HepG2 (cell line): ENCODE data around the gene MGST2. TPM values are rescaled to one million over a fixed set of nuclear protein-coding genes. Genes with fewer than 3 reads are reported as not detected.
A peak's percentile ranks its signal among the peaks of the same experiment; 100 is the strongest.

Source experiments
- ATAC-seq: fragments of 200-7000 bp; cut with Tn5 transposase; 3 replicates; pipeline ENCODE4 v1.9.1; 2020; ENCODE audit warnings: mild to moderate bottlenecking, moderate library complexity
- BruUV-seq: library from RNA; stranded (reverse); fragments of 400-500 nt; replicated peaks from 2 replicates; lab custom pipeline; 2021; lab: Mats Ljungman, UMichigan
- CTCF ChIA-PET: fragments of 300-600 bp; formaldehyde crosslinking; extraction: SDS; loops from one replicate; lab custom pipeline; 2021; ENCODE audit warnings: low total read pairs, inconsistent platforms, low intra/inter-chr PET ratio; lab: Yijun Ruan, JAX
- POLR2A ChIA-PET: fragments of 350-600 bp; sonication (Branson Sonifier 250); formaldehyde crosslinking; loops from one replicate; lab custom pipeline; 2020; ENCODE audit warnings: antibody characterized with exemption, inconsistent platforms; lab: Yijun Ruan, JAX
- DNase-seq: peaks from one replicate; pipeline ENCODE4 v3.0.0-alpha.2; 2015; ENCODE audit warnings: low spot score
- FAIRE-seq: peaks from 3 replicates; lab custom pipeline; 2011; peaks lifted over from hg19 to GRCh38; lab: Jason Lieb, UNC
- H2AFZ ChIP-seq: one replicate; pipeline ENCODE4 v1.6.1; 2011; ENCODE audit warnings: low read length, inconsistent platforms
- H3K27ac ChIP-seq: fragments of 300-600 bp; 3 replicates; pipeline ENCODE4 v1.8.0; 2011; ENCODE audit warnings: mixed run types, mild to moderate bottlenecking, mixed read lengths, low read length, inconsistent platforms; ENCODE audit not compliant: insufficient read depth; ENCODE audit errors: extremely low read length
- H3K27me3 ChIP-seq, 2 experiments: fragments of 200-600 bp in 1 of 2; 2 replicates in 1 of 2; 3 replicates in 1 of 2; pipeline versions ENCODE4 v1.6.0 to v1.8.0; 2011; ENCODE audit warnings: low read length in 2 of 2, mild to moderate bottlenecking in 2 of 2, moderate library complexity in 2 of 2, inconsistent platforms in 1 of 2; ENCODE audit not compliant: insufficient read depth in 2 of 2, control insufficient read depth in 1 of 2
- H3K36me3 ChIP-seq, 2 experiments: fragments of 200-600 bp in 1 of 2; replicated peaks in 1 of 2; 2 replicates in 1 of 2; 3 replicates in 1 of 2; pipeline versions ENCODE4 v1.5.1 to v1.8.0; 2011; ENCODE audit warnings: low read length in 2 of 2, inconsistent platforms in 1 of 2; ENCODE audit not compliant: insufficient read depth in 2 of 2, control insufficient read depth in 1 of 2
- H3K4me1 ChIP-seq: 2 replicates; pipeline ENCODE4 v1.5.1; 2012; ENCODE audit warnings: low read length, inconsistent platforms; ENCODE audit not compliant: insufficient read depth
- H3K4me2 ChIP-seq: 2 replicates; pipeline ENCODE4 v1.6.0; 2011; ENCODE audit warnings: low read depth, low read length, inconsistent platforms
- H3K4me3 ChIP-seq, 3 experiments: fragments of 200-600 bp in 1 of 3; sonication (generic), shearing (Covaris generic) in 1 of 3; replicated peaks in 1 of 3; 2 replicates each; pipeline ENCODE4 v1.5.1; 2011 to 2016; ENCODE audit warnings: low read length in 3 of 3, inconsistent platforms in 2 of 3, low read depth in 2 of 3, mild to moderate bottlenecking in 2 of 3, control low read depth in 1 of 3, mixed read lengths in 1 of 3; ENCODE audit not compliant: insufficient read depth in 1 of 3
- H3K79me2 ChIP-seq: one replicate; pipeline ENCODE4 v1.6.1; 2011; ENCODE audit warnings: low read length, inconsistent platforms; ENCODE audit not compliant: insufficient read depth
- H3K9ac ChIP-seq: 2 replicates; pipeline ENCODE4 v1.6.0; 2011; ENCODE audit warnings: mild to moderate bottlenecking, low read depth, low read length, inconsistent platforms; ENCODE audit not compliant: insufficient read depth
- H3K9me3 ChIP-seq: 2 replicates; pipeline ENCODE4 v1.5.1; 2012; ENCODE audit warnings: mild to moderate bottlenecking, low read length
- H4K20me1 ChIP-seq: 2 replicates; pipeline ENCODE4 v1.6.0; 2011; ENCODE audit warnings: inconsistent platforms, mild to moderate bottlenecking, low read length, moderate library complexity; ENCODE audit not compliant: insufficient read depth
- AHR ChIP-seq: IDR thresholded peaks from 2 replicates; pipeline ENCODE4 v1.6.1; 2018; ENCODE audit warnings: missing genetic modification reagents, missing compliant biosample characterization
- FUBP1 ChIP-seq: sonication (generic); formaldehyde crosslinking; IDR thresholded peaks from 2 replicates; pipeline ENCODE4 v1.5.1; 2020; ENCODE audit warnings: missing genetic modification reagents, mild to moderate bottlenecking, borderline replicate concordance
- KLF9 ChIP-seq: IDR thresholded peaks from 2 replicates; pipeline ENCODE4 v1.6.1; 2016; ENCODE audit warnings: low read depth
- NFYB ChIP-seq: sonication (generic); formaldehyde crosslinking; IDR thresholded peaks from 2 replicates; pipeline ENCODE4 v1.4.0; 2020; ENCODE audit warnings: missing genetic modification reagents
- RBFOX2 ChIP-seq: fragments of 200-400 bp; formaldehyde crosslinking; IDR thresholded peaks from 2 replicates; pipeline ENCODE4 v1.6.1; 2017; ENCODE audit warnings: low read depth, mild to moderate bottlenecking, low read length
- SETDB1 ChIP-seq: sonication (generic); formaldehyde crosslinking; IDR thresholded peaks from 2 replicates; pipeline ENCODE4 v1.5.1; 2020; ENCODE audit warnings: missing genetic modification reagents, mild to moderate bottlenecking, borderline replicate concordance
- SMARCC2 ChIP-seq: fragments of 450-650 bp; IDR thresholded peaks from 2 replicates; pipeline ENCODE4 v1.6.1; 2017; ENCODE audit warnings: antibody characterized with exemption, mild to moderate bottlenecking
- TSC22D2 ChIP-seq: sonication (generic); formaldehyde crosslinking; IDR thresholded peaks from 2 replicates; pipeline ENCODE4 v1.5.1; 2020; ENCODE audit warnings: missing genetic modification reagents, mild to moderate bottlenecking, borderline replicate concordance
- ZNF280D ChIP-seq: sonication (generic); formaldehyde crosslinking; IDR thresholded peaks from 2 replicates; pipeline ENCODE4 v1.5.1; 2020; ENCODE audit warnings: mild to moderate bottlenecking, missing genetic modification reagents
- ZNF431 ChIP-seq: sonication (generic); formaldehyde crosslinking; IDR thresholded peaks from 2 replicates; pipeline ENCODE4 v1.9.0; 2022; ENCODE audit warnings: missing genetic modification reagents, low read depth, mild to moderate bottlenecking, borderline replicate concordance
- ZNF572 ChIP-seq: sonication (generic); formaldehyde crosslinking; IDR thresholded peaks from 2 replicates; pipeline ENCODE4 v1.5.1; 2020; ENCODE audit warnings: mild to moderate bottlenecking, missing genetic modification reagents
- ZNF678 ChIP-seq: sonication (generic); formaldehyde crosslinking; IDR thresholded peaks from 2 replicates; pipeline ENCODE4 v1.4.0; 2020; ENCODE audit warnings: mild to moderate bottlenecking, missing genetic modification reagents
- WGBS: methylation state at CpG from one replicate; pipeline ENCODE4 v1.1.6; 2017; ENCODE audit warnings: low lambda C conversion rate; 5-methylcytosine and 5-hydroxymethylcytosine counted together
- in situ Hi-C: cut with HindIII; loops from 2 replicates; pipeline ENCODE4 v1.10.0; 2017; ENCODE audit warnings: low pct_unique_long_range_greater_than_20kb; ENCODE audit not compliant: extremely low pct_ligation_motif_present
- intact Hi-C: fragments of 100-400 bp; cut with micrococcal nuclease; formaldehyde crosslinking; loops from one replicate; pipeline ENCODE4 v1.10.0; 2022; ENCODE audit not compliant: unreplicated experiment
- polyA plus RNA-seq, 8 experiments: library from polyadenylated mRNA; depleted of rRNA in 3 of 8; stranded (reverse) in 7 of 8; unstranded in 1 of 8; fragments of >200 nt; fragmentation: Illumina TruSeq in 4 of 8; extraction: Trizol in 4 of 8; gene quantifications; 2 replicates each; pipeline versions ENCODE4 v1.2.1 to v1.2.3, GENCODE V29; 2011 to 2016; ENCODE audit warnings: low read depth in 4 of 8, missing spikeins in 1 of 8, mixed read lengths in 1 of 8; ENCODE audit not compliant: insufficient read depth in 1 of 8
- total RNA-seq, 5 experiments: library from RNA; depleted of rRNA; stranded (reverse); fragments of >200 nt; fragmentation: Illumina TruSeq; extraction: Trizol; gene quantifications; 2 replicates each; pipeline ENCODE4 v1.2.3, GENCODE V29; 2016; ENCODE audit warnings: low read depth in 1 of 5

Gene MGST2
- total and polyA plus RNA-seq, 2 of the 13 experiments (the other 11 are each of a cell fraction or from before 2014, with no cell fraction given) = 205 to 416 TPM

DNA sequence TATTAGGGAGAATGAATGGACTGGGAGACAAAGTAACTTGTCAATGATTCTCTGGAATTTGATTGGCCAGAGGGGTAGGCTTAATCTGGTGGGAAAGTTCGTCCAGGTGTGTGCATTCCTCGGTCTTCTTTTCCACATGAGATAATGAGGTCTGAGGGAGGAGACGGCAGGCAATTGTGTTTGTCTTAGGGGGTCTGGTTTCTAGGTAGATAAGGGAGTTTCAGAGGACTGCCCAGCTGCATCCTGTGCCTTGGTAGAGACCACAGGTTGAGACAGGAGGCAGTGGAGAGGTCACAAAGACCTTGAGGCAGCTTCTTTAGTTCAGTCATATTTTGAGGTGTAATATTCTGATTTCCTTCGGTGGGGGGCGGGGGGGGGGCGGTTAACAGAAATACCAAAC lies 4.3 kb downstream of the MGST2 start:
- peak overlapping the region; percentile 75 to 81 (median 79) for H3K4me3 ChIP-seq
- ChIA-PET CTCF (no interaction called here), POLR2A (interaction anchor here (1.1 to 1.3 kb wide), 2 partner anchors 19 to 22 kb away, joined by 4 to 6 read pairs; no protein-coding TSS in a partner anchor)
- BruUV-seq = no TSS peak
- TF ChIP-seq NFYB = peak; percentile 29; the same call in 1 of the 2 replicates
- TF ChIP-seq AHR (CRISPR knock-in tag) = no peak
- TF ChIP-seq FUBP1 (CRISPR knock-in tag) = 0 out of 2 replicates have a peak, but pooled peaks have one; percentile 29
- 0 out of 2 replicates have a peak, but pooled peaks have one; percentile 5 for TF ChIP-seq ZNF431 (CRISPR knock-in tag)
- H4K20me1 ChIP-seq = peaks cover 59% of the 10 kb centered on the region
- 50% methylated on average over 5 of the region's 6 CpGs for WGBS
- in situ Hi-C loops (no loop called here), intact Hi-C loops (loop anchor here (5.0 to 10.0 kb wide), 2 partner anchors 175 to 482 kb away; partner anchors contain the start of gene MAML3)
- H3K79me2 ChIP-seq = peaks cover 95% of the 10 kb centered on the region
- no peak for DNase-seq
- no peak for ATAC-seq
- no peaks in the 10 kb centered on the region; a peak in 1 of 5 replicates for H3K27me3 ChIP-seq
- H3K36me3 ChIP-seq = peaks cover 14 to 34% of the 10 kb centered on the region in 2 experiments
- peak overlapping the region; percentile 34 for H3K27ac ChIP-seq
- H3K9me3 ChIP-seq = no peaks in the 10 kb centered on the region
- H3K4me2 ChIP-seq = peak overlapping the region; percentile 86
- no peak for FAIRE-seq
- H2AFZ ChIP-seq = no peak overlapping the region
- peaks cover 82% of the 10 kb centered on the region for H3K4me1 ChIP-seq
- H3K9ac ChIP-seq = peak overlapping the region; percentile 94; the same call in 1 of the 2 replicates

DNA sequence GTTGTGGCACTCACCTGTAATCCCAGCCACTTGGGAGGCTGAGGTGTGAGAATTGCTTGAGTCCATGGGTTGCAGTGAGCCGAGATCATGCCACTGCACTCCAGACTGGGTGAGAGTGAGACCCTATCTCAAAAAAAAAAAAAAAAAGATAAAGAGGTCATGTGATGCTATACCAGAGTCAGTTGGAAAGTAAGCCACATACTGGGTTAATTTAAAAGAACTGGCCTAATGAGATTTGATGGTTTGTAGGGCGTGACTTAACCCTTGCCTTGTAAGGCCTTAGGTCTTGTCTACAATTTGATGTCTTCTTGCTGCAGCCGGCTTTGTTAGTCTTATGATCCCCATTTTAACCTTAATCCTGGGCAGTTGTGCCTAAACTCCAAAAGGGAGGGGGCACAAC lies 5.2 kb downstream of the MGST2 start:
- BruUV-seq = no TSS peak
- H3K9ac ChIP-seq = peak overlapping the region; percentile 37; the same call in 1 of the 2 replicates
- H3K4me2 ChIP-seq = peak overlapping the region; percentile 86
- no peak for TF ChIP-seq TSC22D2 (CRISPR knock-in tag)
- no peak for TF ChIP-seq KLF9 (CRISPR knock-in tag)
- TF ChIP-seq RBFOX2 = 0 out of 2 replicates have a peak, but pooled peaks have one; percentile 18
- no peak for TF ChIP-seq ZNF572
- TF ChIP-seq ZNF280D (CRISPR knock-in tag) = no peak
- TF ChIP-seq ZNF678 (CRISPR knock-in tag) = no peak
- no peak for TF ChIP-seq SMARCC2
- no peak for TF ChIP-seq SETDB1 (CRISPR knock-in tag)

More for the DNA sequence above, 5.2 kb downstream of the MGST2 start:
- peaks cover 84% of the 10 kb centered on the region for H3K4me1 ChIP-seq
- H3K9me3 ChIP-seq = no peaks in the 10 kb centered on the region
- ChIA-PET POLR2A (interaction anchor here (1.3 kb wide), 1 partner anchor 21 kb away, joined by 6 read pairs; no protein-coding TSS in a partner anchor), CTCF (no interaction called here)
- intact Hi-C loops = no loop called here
- in situ Hi-C loops = no loop called here
- H2AFZ ChIP-seq = no peak overlapping the region
- FAIRE-seq (no peak), DNase-seq (no peak), ATAC-seq (no peak)
- peaks cover 68% of the 10 kb centered on the region for H4K20me1 ChIP-seq
- no peaks in the 10 kb centered on the region; a peak in 1 of 5 replicates for H3K27me3 ChIP-seq
- peak overlapping the region in 2 of 3 experiments; percentile 8 to 45; a peak in 2 of 6 replicates for H3K4me3 ChIP-seq
- peaks cover 14 to 43% of the 10 kb centered on the region in 2 experiments for H3K36me3 ChIP-seq
- WGBS = 73% methylated on average over 3 of the region's 3 CpGs
- peak overlapping the region; percentile 16 for H3K27ac ChIP-seq
- peaks cover 100% of the 10 kb centered on the region for H3K79me2 ChIP-seq
